Measurements from ENCODE around the gene CFAP410.
"Not testable (repeated sequence)": the region's sequence is repeated elsewhere in the genome, so short reads cannot be mapped to it uniquely, and the experiment has no call there.

Gene CFAP410

DNA sequence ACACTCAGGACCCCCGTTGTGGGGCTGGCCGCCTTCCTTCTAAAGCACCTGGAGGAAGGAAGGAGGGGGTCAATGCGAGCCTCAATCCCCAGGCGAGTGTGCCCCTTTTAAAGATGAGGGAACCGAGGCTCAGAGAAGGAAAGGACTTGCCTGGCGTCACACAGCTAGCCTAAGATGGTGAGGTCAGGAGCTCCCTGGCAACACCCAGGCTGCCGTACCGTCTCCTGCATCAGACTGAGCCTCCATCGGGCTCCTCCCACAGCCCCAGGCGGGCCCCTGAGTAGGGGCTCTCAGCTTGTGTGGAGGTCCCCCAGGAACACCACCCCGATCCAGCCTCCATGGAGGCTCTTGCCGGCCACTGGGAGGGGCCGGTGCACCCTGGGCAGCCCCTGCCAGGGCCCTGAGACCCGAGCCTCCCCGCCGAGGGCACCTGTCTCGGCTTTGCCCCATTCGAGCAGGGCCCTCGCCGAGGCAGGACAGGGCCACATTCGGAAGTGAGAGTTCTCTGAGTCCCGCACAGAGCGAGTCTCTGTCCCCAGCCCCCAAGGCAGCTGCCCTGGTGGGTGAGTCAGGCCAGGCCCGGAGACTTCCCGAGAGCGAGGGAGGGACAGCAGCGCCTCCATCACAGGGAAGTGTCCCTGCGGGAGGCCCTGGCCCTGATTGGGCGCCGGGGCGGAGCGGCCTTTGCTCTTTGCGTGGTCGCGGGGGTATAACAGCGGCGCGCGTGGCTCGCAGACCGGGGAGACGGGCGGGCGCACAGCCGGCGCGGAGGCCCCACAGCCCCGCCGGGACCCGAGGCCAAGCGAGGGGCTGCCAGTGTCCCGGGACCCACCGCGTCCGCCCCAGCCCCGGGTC is 53.8 kb downstream of the CFAP410 start, which contains the start of gene AIRE:
Gene AIRE (plus strand): TSS at position 739 of the 855 bp plus-strand sequence. CDS start 131 bp downstream, outside the sequence.
- ATAC-seq (no peak), DNase-seq (no peak)

- DNase-seq (no peak), ATAC-seq (no peak)
Measured at GRCh38 chr21:44283948-44284347, 55.2 kb downstream of the CFAP410 start.

DNA sequence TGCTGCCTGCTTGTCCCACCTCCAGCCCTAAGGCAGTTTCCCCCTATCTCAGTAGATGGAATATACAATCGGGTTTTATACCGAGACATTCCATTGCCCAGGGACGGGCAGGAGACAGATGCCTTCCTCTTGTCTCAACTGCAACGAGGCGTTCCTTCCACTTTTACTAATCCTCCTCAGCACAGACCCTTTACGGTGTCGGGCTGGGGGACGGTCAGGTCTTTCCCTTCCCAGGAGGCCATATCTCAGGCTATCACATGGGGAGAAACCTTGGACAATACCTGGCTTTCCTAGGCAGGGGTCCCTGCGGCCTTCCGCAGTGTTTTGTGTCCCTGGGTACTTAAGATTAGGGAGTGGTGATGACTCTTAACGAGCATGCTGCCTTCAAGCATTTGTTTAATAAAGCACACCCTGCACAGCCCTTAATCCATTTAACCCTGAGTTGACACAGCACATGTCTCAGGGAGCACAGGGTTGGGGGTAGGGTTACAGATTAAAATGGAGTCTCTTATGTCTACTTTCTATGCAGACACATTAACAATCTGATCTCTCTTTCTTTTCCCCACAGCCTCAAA is 55.9 kb downstream of the CFAP410 start:
- ATAC-seq, DNase-seq: not testable (repeated sequence)

GRCh38 chr21:44282370-44282769 is 56.8 kb downstream of the CFAP410 start:
- no peak for ATAC-seq
- DNase-seq = no peak

- ATAC-seq (no peak), DNase-seq (no peak)
Measured at GRCh38 chr21:44281801-44282200, 57.4 kb downstream of the CFAP410 start.

DNA sequence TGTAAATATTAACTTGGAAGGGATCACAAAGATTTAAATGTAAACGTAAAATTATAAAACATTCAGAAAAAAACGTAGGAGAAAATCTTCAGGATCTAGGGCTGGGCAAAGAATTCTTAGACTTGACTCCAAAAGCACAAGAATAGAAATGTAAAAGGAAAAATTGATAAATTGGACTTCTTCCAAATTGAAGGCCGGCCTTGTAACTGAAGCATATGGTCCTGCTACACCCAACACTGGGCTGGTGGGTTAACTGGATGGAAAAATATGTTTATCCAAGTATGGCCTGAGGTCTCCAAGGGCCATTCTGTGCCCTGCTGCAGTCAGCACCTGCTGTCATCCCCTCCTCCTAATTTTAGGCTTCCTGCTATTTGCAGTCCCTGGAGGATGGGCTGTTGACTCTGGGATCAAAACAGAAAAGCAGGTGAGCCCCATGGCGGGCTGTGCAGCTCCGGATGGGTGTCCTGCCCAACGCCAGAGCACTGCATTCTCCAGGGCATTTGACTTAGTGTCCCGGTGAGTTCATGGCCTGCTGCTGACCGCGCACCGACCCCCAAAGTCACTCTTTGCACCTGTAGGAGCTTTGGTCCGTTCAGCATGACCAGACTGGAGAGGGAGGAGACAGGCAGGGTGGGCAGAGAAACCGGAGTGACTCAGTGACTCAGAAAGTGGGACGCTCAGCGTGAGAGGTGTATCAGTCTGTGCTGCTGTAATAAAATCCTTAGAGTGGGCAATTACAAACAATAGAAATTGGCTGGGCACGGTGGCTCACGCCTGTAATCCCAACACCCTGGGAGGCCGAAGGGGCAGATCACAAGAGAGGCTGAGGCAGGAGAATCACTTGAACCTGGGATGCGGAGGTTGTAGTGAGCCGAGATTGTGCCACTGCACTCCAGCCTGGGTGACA is 59.6 kb downstream of the CFAP410 start:
- ATAC-seq = no peak
- no peak for DNase-seq

Measured in stimulated activated naive CD8-positive, alpha-beta T cell treated with anti-CD3 and anti-CD28 coated beads, Interleukin-15, Interleukin-2, amounts not matched to agents 100 U/mL and 50 U/mL, for 24 hours (primary cell).